Measurements from ENCODE around the gene ABHD4.
A peak's percentile ranks its signal among the peaks of the same experiment; 100 is the strongest.

Gene ABHD4

DNA sequence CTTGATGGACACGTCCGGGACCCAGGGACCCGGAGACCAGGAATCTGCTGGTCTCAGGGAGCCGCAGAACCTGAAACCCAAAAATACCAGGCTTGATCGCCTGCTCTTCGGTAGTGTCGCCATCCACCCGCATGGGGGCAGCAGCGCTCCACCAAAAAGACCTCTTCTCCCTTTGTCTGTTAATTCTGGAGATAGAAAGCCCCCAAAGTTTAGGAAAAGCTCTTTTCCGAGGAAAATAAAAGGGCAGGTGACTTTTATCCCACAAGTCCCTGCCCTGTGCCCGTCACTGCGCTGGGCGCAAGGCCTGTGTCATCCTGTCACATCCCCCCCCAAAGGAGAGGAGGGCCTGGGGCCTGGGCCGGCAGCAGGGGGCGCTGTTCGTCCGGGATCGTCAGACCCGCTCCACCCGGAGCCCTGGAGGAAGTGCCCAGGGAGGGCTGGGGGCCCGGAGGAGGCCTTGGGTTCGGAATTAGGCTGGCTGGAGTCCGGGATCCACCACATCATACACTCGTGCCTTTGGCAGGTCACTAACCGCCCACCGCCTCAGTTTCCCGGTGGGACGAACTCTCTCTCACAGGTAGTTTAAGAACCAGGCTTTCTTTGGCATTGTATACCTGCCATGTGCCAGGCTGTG is 41.0 kb upstream of the ABHD4 start:
- H3K4me3 ChIP-seq (ENCODE audit: low read depth, low read length), result peak overlapping the region; percentile 20
- in situ Hi-C loops (cut with HindIII; ENCODE audit: low sequenced_read_pairs), result no loop called here
- peak; percentile 34 for DNase-seq (ENCODE audit: low read depth)
- TF ChIP-seq, protein P1, sequence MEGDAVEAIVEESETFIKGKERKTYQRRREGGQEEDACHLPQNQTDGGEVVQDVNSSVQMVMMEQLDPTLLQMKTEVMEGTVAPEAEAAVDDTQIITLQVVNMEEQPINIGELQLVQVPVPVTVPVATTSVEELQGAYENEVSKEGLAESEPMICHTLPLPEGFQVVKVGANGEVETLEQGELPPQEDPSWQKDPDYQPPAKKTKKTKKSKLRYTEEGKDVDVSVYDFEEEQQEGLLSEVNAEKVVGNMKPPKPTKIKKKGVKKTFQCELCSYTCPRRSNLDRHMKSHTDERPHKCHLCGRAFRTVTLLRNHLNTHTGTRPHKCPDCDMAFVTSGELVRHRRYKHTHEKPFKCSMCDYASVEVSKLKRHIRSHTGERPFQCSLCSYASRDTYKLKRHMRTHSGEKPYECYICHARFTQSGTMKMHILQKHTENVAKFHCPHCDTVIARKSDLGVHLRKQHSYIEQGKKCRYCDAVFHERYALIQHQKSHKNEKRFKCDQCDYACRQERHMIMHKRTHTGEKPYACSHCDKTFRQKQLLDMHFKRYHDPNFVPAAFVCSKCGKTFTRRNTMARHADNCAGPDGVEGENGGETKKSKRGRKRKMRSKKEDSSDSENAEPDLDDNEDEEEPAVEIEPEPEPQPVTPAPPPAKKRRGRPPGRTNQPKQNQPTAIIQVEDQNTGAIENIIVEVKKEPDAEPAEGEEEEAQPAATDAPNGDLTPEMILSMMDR (IDR thresholded peaks at IDR 0.05; ENCODE audit: low read depth, low read length, missing control alignments), result peak; percentile 95

GRCh38 chr14:22557846-22558220 is 40.3 kb upstream of the ABHD4 start:
- TF ChIP-seq, protein P1 (IDR thresholded peaks at IDR 0.05; ENCODE audit: low read depth, low read length, missing control alignments), result no peak
- no peak for DNase-seq (ENCODE audit: low read depth)
- no peak overlapping the region for H3K4me3 ChIP-seq (ENCODE audit: low read depth, low read length)
- in situ Hi-C loops (cut with HindIII; ENCODE audit: low sequenced_read_pairs), result no loop called here

DNA sequence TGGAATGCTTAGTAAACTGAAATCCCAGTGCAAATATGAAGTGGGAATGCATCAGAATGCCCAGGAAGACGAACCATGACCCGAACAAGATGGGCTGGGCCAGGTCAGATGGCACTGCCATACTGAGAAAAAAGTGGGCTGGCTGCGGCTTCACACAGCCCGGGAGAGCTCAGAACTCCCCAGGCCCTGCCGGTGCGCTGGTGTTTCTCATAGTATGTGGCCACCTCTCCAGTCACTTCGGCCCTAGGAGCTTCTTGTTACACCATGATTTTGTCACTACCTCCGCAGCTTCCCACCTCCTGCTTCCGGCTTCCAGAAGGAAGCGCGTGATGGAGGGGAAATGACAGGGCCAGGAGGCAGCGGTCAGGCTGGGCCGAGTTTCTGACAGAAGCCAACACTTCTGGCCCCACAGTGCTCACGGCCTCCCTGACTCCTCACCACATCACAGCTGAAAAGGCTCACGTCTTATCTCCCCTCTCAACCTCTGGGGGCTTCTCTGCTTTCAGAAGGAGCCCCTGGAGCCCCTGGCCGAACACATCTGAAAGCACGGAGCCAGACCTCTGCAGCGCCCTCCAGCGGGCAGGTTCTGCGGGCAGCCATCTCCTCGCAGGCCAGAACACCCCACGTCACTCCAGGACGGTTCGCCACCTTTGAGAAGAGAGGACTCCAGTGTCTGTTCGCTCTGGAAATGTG is 39.7 kb upstream of the ABHD4 start:
- DNase-seq (ENCODE audit: low read depth), result no peak
- in situ Hi-C loops (cut with HindIII; ENCODE audit: low sequenced_read_pairs), result no loop called here
- TF ChIP-seq, protein P1 (IDR thresholded peaks at IDR 0.05; ENCODE audit: low read depth, low read length, missing control alignments), result peak; percentile 27
- no peak overlapping the region for H3K4me3 ChIP-seq (ENCODE audit: low read depth, low read length)

DNA sequence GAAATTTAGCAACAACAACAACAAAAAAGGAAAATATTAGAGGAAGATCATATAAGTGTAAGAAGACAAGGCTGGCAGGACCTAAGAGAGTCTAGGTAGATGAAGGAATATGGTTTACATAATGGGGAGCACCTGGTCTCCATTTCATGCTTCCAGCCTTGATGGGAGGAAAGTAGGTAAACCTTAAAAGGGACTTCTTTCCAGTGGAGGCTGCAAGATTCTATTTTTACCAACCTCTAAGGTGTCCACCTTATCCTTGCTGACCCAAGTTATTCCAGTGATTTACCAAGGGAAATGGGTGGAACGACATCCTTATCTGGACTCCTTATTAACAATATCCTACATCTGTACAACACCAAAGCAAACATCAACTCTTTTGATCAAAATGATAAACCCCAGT is 39.1 kb upstream of the ABHD4 start:
- H3K4me3 ChIP-seq (ENCODE audit: low read depth, low read length), result no peak overlapping the region

DNA sequence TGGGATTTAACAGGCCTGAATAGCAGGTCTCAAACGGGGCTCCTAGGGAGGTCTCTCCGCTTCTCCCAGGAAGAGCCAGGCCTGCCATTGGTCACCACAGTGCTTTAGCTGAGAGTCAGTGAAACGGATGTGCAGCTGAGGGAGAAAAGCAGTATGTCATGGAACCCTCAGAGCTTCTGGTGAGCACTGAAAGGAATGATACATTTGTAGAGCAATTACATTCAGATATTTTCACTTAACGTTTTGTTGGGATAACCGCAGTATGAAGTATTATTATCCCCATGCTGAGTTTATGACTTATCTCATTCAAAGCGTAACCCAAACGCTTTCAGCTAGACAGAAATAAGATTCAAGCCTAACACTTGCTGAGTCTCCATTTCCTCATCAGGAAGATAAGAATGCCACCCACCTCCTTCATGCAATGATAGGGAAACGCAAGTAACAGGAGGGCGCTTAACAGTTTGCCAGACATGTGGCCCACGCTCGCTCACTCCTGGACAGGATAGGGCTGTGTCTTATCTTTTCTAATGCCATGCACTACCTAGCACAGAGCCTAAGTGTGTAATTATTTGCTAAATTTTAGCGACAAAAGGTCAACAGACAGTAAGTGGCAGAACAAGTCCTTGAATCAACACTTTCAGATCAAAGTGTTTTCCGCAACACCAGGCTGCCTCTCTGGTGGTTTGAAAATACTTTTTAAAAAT is 37.3 kb upstream of the ABHD4 start:
- in situ Hi-C loops (cut with HindIII; ENCODE audit: low sequenced_read_pairs), result loop anchor here (5.0 kb wide), 2 partner anchors 54 to 106 kb away; no protein-coding TSS in a partner anchor
- no peak overlapping the region for H3K4me3 ChIP-seq (ENCODE audit: low read depth, low read length)
- TF ChIP-seq, protein P1 (IDR thresholded peaks at IDR 0.05; ENCODE audit: low read depth, low read length, missing control alignments), result no peak
- DNase-seq (ENCODE audit: low read depth), result no peak

More for the DNA sequence above, 39.1 kb upstream of the ABHD4 start:
- in situ Hi-C loops (cut with HindIII; ENCODE audit: low sequenced_read_pairs), result no loop called here
- TF ChIP-seq, protein P1 (IDR thresholded peaks at IDR 0.05; ENCODE audit: low read depth, low read length, missing control alignments), result no peak
- DNase-seq (ENCODE audit: low read depth), result no peak

DNA sequence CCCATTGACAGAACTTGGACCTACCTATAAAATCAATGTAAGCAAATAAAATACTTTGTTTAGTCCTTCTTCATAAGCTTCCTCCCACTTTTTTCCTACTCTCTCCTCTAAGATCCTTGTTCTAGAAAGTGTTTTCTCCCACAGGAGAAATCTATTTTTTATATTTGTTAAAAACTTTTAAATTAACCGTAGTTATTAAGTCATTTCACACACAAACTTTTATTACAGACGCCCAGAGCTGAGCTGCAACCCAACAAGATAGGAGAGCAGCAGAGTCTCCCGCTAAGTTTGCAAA is 36.8 kb upstream of the ABHD4 start:
- TF ChIP-seq, protein P1 (IDR thresholded peaks at IDR 0.05; ENCODE audit: low read depth, low read length, missing control alignments), result no peak
- no peak overlapping the region for H3K4me3 ChIP-seq (ENCODE audit: low read depth, low read length)
- in situ Hi-C loops (cut with HindIII; ENCODE audit: low sequenced_read_pairs), result loop anchor here (5.0 kb wide), 2 partner anchors 54 to 106 kb away; no protein-coding TSS in a partner anchor
- DNase-seq (ENCODE audit: low read depth), result no peak
